ENCODE results near the gene NFIX.

GRCh38 chr19:12985049-12985776 lies 10.1 kb upstream of the NFIX start:
- TF ChIP-seq CTCF (IDR thresholded peaks at IDR 0.05) (no peak), POLR2A (IDR thresholded peaks at IDR 0.05) (no peak)
